COLO668 (cell line): ENCODE results near the gene FAF1.
"Not testable (repeated sequence)": the region's sequence is repeated elsewhere in the genome, so short reads cannot be mapped to it uniquely, and the experiment has no call there.

Source experiments
- DNase-seq: peaks from one replicate; lab custom pipeline; 2025; ENCODE audit not compliant: unreplicated experiment; lab: John Stamatoyannopoulos, UW

FAF1 gene

GRCh38 chr1:50959913-50960844, at the start of gene FAF1:
FAF1 (minus strand) TSS chr1:50960267; CDS start chr1:50959811, 456 bp downstream.
- peak; percentile 100 for DNase-seq

- no peak for DNase-seq
Measured at GRCh38 chr1:51009381-51009780, 49.3 kb upstream of the FAF1 start.

- not testable (repeated sequence) for DNase-seq
Measured at GRCh38 chr1:51005549-51005948, 45.5 kb upstream of the FAF1 start.

DNA sequence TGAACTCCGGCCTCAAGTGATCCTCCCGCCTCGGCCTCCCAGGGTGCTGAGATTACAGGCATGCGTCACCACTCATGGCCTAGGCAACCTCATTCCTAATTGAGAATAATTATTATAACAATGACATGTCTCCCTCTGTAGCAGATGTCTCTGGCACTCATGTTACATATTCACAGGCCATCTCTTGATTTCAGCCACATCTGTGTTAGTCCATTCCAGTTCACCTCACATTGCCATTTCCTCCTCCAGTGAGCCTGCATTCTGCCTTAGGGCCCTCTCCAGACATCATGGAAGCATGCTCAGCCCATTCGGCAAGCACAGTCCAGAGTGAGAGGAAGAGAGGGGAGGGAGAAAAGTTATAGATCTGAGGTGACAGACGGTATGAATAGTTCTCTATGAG, 42.4 kb upstream of the FAF1 start:
- no peak for DNase-seq

DNA sequence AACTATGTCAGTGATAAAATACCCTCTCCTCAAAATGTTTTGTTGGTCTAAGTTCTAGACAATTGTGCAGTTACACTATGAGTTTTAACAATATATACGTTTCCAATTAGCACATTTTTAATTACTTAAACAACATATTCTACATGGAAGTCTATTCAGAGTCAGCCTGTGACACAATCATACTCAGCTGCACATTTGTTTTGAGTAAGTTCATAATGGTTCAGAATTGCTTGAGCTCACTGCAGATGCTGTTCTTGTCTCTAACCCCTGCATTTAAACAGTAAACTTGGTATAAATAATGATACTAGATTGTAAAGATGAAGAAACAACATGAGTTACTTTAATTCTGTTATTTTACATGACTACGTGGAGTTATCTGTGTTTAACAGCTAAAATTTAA, 40.6 kb upstream of the FAF1 start:
- no peak for DNase-seq

GRCh38 chr1:51000160-51000559, 40.1 kb upstream of the FAF1 start:
- no peak for DNase-seq

DNA sequence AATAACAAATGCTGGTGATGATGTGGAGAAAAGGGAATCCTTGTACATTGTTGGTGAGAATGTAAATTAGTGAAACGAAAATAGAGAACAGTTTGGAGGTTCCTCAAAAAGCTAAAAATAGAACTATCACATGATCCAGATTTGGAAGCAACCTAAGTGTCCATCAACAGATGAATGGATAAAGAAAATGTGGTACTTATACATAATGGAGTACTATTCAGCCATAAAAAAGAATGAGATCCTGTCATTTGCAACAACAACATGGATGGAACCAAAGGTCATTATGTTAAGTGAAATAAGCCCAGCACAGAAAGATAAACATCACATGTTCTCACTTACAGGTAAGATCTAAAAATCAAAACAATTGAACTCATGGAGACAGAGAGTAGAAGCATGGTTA, 39.3 kb upstream of the FAF1 start:
- not testable (repeated sequence) for DNase-seq

DNA sequence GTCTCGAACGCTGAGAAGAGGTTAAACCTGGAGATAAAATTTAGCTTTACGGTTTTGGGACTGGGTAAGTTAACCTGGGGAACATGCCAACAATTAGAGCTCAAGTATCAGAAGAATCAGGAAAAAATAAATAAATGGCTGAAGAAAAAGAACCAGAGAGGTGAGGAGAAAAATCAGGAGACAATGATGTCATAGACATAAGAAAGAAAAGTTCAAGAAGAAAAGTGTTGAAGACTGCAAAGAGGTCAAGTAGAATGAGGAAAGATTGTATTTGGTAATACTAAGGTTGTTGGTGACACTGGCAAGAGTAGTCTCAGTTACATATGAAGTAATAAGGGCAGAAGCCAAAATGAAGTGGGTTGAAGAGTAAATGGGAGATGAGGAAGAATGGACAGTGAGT, 36.0 kb upstream of the FAF1 start:
- DNase-seq: no peak

DNA sequence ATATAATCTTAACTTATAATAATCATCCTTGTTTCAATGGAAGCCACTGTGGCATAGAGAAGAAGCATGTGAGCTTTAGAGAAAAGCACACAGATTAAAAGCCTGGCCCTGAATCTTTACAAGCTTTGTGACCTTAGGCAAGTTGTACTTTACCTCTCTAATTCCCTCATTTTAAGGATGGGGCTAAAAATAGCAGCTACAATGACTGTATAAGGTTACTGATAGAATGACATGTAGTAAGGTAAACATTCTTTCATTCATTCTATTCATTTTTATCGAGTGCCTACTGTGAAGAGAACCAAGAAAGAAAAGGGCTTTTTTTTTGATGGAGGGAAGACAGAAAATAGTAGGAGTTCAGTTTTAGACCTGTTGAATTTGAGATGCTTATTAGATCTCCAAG, 35.6 kb upstream of the FAF1 start:
- DNase-seq: no peak

DNA sequence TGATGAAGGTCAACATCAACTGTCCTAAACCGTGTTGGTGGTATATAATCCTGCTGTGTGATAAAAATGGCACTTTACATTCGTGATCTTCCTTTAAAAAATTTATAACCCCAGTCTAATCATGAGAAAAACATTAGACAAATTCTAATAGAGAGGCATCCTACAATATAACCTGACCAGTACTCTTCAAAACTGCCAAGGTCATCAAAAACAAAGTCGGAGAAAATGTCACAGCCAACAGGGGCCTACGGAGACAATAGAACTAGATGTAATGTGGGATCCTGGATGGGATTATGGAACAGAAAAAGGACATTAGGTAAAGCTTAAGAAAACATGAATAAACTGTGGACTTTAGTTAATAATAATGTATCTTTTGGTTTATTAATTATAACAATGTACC, 34.9 kb upstream of the FAF1 start:
- no peak for DNase-seq

- no peak for DNase-seq
Measured at GRCh38 chr1:50993645-50994044, 33.6 kb upstream of the FAF1 start.

- DNase-seq: no peak
Measured at GRCh38 chr1:50992532-50993318, 32.7 kb upstream of the FAF1 start.

DNA sequence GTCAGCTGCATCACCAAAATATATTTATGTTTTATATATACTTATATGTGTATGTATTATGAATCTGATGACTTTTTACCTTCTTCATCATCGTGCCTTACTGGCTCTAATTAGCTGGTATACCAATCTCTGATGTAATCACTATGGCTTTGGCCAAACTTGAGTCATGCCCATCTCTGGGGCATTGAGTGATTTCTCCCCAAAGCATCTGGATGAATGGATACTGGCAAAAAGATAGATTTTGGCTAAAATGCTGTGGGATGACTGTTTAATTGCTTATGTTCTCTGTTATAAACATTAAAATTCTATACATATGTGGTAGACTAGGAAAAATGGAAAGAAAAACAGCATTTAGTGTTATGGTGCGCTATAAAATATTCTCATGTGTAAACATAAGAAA, 29.6 kb upstream of the FAF1 start:
- DNase-seq: no peak

- no peak for DNase-seq
Measured at GRCh38 chr1:50986653-50987052, 26.6 kb upstream of the FAF1 start.

- no peak for DNase-seq
Measured at GRCh38 chr1:50985094-50985493, 25.0 kb upstream of the FAF1 start.

DNA sequence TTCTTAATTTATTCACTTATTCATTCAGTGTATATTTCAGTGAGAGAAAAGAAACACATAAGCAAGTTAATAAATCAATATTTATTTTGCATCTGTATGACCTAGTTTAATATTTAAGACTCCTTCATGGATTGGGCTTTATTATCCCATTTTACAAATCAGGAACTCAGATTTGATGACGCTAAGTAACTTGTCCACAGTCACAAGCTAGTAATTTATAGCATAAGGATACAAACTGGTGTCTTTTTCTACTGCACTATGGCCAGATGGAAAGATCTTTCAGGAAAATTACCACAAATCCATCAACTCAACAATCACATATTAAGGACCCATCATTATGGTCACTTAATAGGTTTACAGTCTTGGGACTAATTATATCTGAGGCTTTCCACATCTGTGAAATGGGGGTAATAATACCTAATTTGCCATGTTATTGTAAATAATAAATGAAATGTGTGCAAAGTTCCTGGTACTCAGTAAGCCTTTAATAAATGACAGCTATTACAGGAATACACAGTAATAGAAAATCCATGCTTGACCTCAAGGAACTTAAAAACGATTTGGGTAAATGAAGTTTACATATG, 23.2 kb upstream of the FAF1 start:
- no peak for DNase-seq

DNA sequence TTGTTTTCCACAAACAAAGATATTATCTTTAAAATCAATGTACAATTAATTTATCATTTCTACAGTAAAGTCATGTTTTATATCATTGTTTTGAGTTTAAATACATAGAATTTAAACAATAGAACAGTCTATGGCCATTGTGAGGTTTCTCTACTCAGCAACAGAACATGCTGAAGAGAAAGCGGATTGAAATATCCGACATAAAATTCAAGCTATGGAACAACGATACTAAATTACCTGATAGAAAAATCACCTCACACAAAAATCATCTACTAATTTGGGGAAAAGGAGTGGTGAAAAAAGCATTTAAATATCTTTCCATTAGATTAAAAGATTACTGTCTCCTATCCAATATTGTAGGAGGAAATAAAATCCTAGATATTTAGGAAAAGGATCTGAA, 22.5 kb upstream of the FAF1 start:
- DNase-seq: no peak

GRCh38 chr1:50981741-50982140, 21.7 kb upstream of the FAF1 start:
- peak; percentile 58 for DNase-seq

- DNase-seq: no peak
Measured at GRCh38 chr1:50980505-50980904, 20.4 kb upstream of the FAF1 start.

GRCh38 chr1:50979937-50980336, 19.9 kb upstream of the FAF1 start:
- no peak for DNase-seq

DNA sequence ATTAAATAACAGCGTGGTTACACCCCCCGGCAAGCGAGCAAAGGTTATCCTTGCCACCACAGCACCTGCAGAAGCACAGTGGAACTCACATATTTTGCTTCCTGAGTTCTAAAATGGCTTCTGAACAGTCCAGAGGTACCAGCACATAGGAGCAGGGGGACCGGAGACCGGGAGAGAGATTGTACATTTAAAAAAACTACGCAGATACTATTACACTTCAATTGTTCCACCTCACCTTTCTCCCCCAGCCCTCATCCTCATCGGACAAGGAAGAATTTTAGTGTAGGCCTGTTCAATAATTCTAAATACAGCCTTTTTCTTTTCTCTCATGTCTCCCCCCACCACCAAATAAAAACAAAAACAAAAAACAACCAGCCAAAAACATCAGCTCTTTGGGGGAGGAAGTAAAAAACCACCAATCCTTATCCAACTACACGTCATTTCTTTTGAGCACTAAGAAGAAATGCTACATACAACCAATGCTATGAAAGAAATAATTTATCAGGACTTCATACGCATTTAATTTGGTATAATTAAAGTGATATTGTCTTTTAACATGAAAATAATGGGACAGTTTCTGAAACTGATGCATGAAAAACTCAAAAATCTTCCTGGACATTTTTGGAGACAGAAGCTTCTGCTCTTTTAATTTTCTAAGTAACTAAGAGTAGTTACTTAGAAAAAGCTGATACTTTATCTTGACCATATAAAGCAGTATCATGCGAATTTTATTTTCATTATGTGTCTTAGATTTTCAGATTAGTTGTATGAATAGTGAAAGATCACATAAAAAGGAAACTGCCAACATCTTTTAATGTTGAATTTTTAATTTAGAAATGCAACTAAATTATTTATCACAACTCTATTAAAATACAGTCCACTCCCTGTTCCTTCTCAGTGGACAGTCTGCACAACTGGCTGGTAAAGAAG, 19.1 kb upstream of the FAF1 start:
- DNase-seq: peak; percentile 88
